ENCODE measurements around the gene PEA15.

PEA15 gene

GRCh38 chr1:160205242-160206035, at the start of gene PEA15 (continued):
- no peak for TF ChIP-seq ZNF280C (tag by site-specific recombination; IDR thresholded peaks at IDR 0.05)
- no peak for TF ChIP-seq ZNF274 (IDR thresholded peaks at IDR 0.05; ENCODE audit: low read length)
- no peak for TF ChIP-seq ZNF274 (tag by site-specific recombination; IDR thresholded peaks at IDR 0.05; ENCODE audit: borderline replicate concordance)
- no peak for TF ChIP-seq ZNF596 (tag by site-specific recombination; IDR thresholded peaks at IDR 0.05)
- TF ChIP-seq ZSCAN4 (tag by site-specific recombination; IDR thresholded peaks at IDR 0.05) = no peak
- TF ChIP-seq ZNF776 (tag by site-specific recombination; IDR thresholded peaks at IDR 0.05; ENCODE audit: borderline replicate concordance) = no peak
- 0 out of 2 replicates have a peak, but pooled peaks have one; percentile 50 for TF ChIP-seq ZNF391 (tag by site-specific recombination; IDR thresholded peaks at IDR 0.05; ENCODE audit: borderline replicate concordance, low read depth)
- TF ChIP-seq ZNF174 (tag by site-specific recombination; IDR thresholded peaks at IDR 0.05) = no peak
- no peak; the same call in 1 of the 2 replicates for TF ChIP-seq ZNF341 (tag by site-specific recombination; IDR thresholded peaks at IDR 0.05; ENCODE audit: low read depth)
- TF ChIP-seq ZNF548 (tag by site-specific recombination; IDR thresholded peaks at IDR 0.05) = no peak
- 0 out of 2 replicates have a peak, but pooled peaks have one; percentile 52 for TF ChIP-seq ZNF692 (tag by site-specific recombination; IDR thresholded peaks at IDR 0.05)
- no peak; the same call in 1 of the 2 replicates for TF ChIP-seq ZFP69B (tag by site-specific recombination; IDR thresholded peaks at IDR 0.05)
- TF ChIP-seq ZNF24 (tag by site-specific recombination; IDR thresholded peaks at IDR 0.05) = no peak
- TF ChIP-seq ZNF335 (tag by site-specific recombination; conservative IDR thresholded peaks at IDR 0.05) = peak; percentile 92
- TF ChIP-seq ZNF223 (tag by site-specific recombination; IDR thresholded peaks at IDR 0.05) = no peak
- TF ChIP-seq ZNF140 (tag by site-specific recombination; IDR thresholded peaks at IDR 0.05) = no peak
- TF ChIP-seq ZSCAN23 (tag by site-specific recombination; IDR thresholded peaks at IDR 0.05) = peak; percentile 16; the same call in 1 of the 2 replicates
- TF ChIP-seq ZNF37A (tag by site-specific recombination; IDR thresholded peaks at IDR 0.05) = no peak
- TF ChIP-seq TSHZ1 (tag by site-specific recombination; IDR thresholded peaks at IDR 0.05; ENCODE audit: borderline replicate concordance) = peak; percentile 30; the same call in 1 of the 2 replicates
- no peak for TF ChIP-seq ZNF488 (tag by site-specific recombination; IDR thresholded peaks at IDR 0.05)
- peak; percentile 68 for TF ChIP-seq SP2 (tag by site-specific recombination; IDR thresholded peaks at IDR 0.05)
- TF ChIP-seq ZNF529 (tag by site-specific recombination; IDR thresholded peaks at IDR 0.05; ENCODE audit: insufficient replicate concordance) = no peak
- TF ChIP-seq GLI4 (tag by site-specific recombination; IDR thresholded peaks at IDR 0.05) = peak; percentile 52; the same call in 1 of the 2 replicates
- no peak for TF ChIP-seq ZNF148 (tag by site-specific recombination; IDR thresholded peaks at IDR 0.05; ENCODE audit: borderline replicate concordance)
- 0 out of 2 replicates have a peak, but pooled peaks have one; percentile 22 for TF ChIP-seq ZNF639 (tag by site-specific recombination; IDR thresholded peaks at IDR 0.05)
- TF ChIP-seq KLF10 (tag by site-specific recombination; IDR thresholded peaks at IDR 0.05) = no peak
